Endothelial cell of umbilical vein (primary cell): ENCODE measurements around the gene ZFYVE28. TPM values are rescaled to one million over a fixed set of nuclear protein-coding genes. Genes with fewer than 3 reads are reported as not detected.

Experiments
- BruUV-seq: library from RNA; stranded (reverse); fragments of 400-500 nt; replicated peaks from 2 replicates; lab custom pipeline; 2021; lab: Mats Ljungman, UMichigan
- CTCF ChIA-PET: fragments of 300-600, 350-600 bp; sonication (Branson Sonifier 250); formaldehyde crosslinking; loops from one replicate; lab custom pipeline; 2021; ENCODE audit warnings: antibody characterized with exemption, inconsistent platforms; lab: Charles Lee
- POLR2A ChIA-PET: fragments of 300-600, 350-600 bp; sonication (Branson Sonifier 250); formaldehyde crosslinking; loops from one replicate; lab custom pipeline; 2021; ENCODE audit warnings: antibody characterized with exemption, inconsistent platforms; lab: Charles Lee
- DNase-seq: peaks from one replicate; pipeline ENCODE4 v3.0.0-alpha.2; 2011; ENCODE audit warnings: low read depth, low spot score
- FAIRE-seq: peaks from 2 replicates; lab custom pipeline; 2011; peaks lifted over from hg19 to GRCh38; lab: Jason Lieb, UNC
- H2AFZ ChIP-seq: 2 replicates; pipeline ENCODE4 v1.6.0; 2012; ENCODE audit warnings: low read depth, low read length, control low read depth, inconsistent platforms
- H3K27ac ChIP-seq: 2 replicates; pipeline ENCODE4 v1.5.1; 2011; ENCODE audit warnings: low read depth, mild to moderate bottlenecking, control low read depth, low read length, moderate library complexity; ENCODE audit not compliant: insufficient read depth
- H3K27me3 ChIP-seq, 2 experiments: 2 replicates each; pipeline versions ENCODE4 v1.6.0 to v1.6.1; 2011; ENCODE audit warnings: low read length in 2 of 2, mixed read lengths in 1 of 2; ENCODE audit not compliant: control insufficient read depth in 2 of 2, insufficient read depth in 2 of 2
- H3K36me3 ChIP-seq, 2 experiments: 2 replicates in 1 of 2; 3 replicates in 1 of 2; pipeline ENCODE4 v1.5.1; 2011; ENCODE audit warnings: low read length in 2 of 2, mild to moderate bottlenecking in 1 of 2, moderate library complexity in 1 of 2; ENCODE audit not compliant: control insufficient read depth in 2 of 2, insufficient read depth in 2 of 2; ENCODE audit errors: extremely low read depth in 1 of 2
- H3K4me1 ChIP-seq: 3 replicates; pipeline ENCODE4 v1.5.1; 2011; ENCODE audit warnings: mild to moderate bottlenecking, low read length; ENCODE audit not compliant: control insufficient read depth, insufficient read depth; ENCODE audit errors: extremely low read depth
- H3K4me2 ChIP-seq: 2 replicates; pipeline ENCODE4 v1.6.1; 2011; ENCODE audit warnings: low read length, control low read depth, mixed read lengths; ENCODE audit not compliant: insufficient read depth
- H3K4me3 ChIP-seq, 3 experiments: fragments of 200-600 bp in 1 of 3; sonication (generic), shearing (Covaris generic) in 1 of 3; replicated peaks in 1 of 3; 2 replicates each; pipeline ENCODE4 v1.5.1; 2011 to 2016; ENCODE audit warnings: control low read depth in 3 of 3, low read length in 3 of 3, mild to moderate bottlenecking in 2 of 3, inconsistent platforms in 1 of 3, low read depth in 1 of 3, moderate library complexity in 1 of 3; ENCODE audit not compliant: insufficient read depth in 1 of 3
- H3K79me2 ChIP-seq: 2 replicates; pipeline ENCODE4 v1.6.0; 2012; ENCODE audit warnings: low read length, inconsistent platforms; ENCODE audit not compliant: control insufficient read depth, insufficient read depth
- H3K9ac ChIP-seq: replicated peaks from 2 replicates; pipeline ENCODE3; 2011; ENCODE audit warnings: low read length, control low read depth; ENCODE audit not compliant: insufficient read depth; ENCODE audit errors: extremely low read depth
- H3K9me1 ChIP-seq: replicated peaks from 3 replicates; pipeline ENCODE4 v1.6.0; 2011; ENCODE audit warnings: mild to moderate bottlenecking, low read length; ENCODE audit not compliant: control insufficient read depth, insufficient read depth; ENCODE audit errors: extremely low read depth
- H3K9me3 ChIP-seq: replicated peaks from 2 replicates; pipeline ENCODE4 v1.5.1; 2012; ENCODE audit warnings: low read length, inconsistent platforms; ENCODE audit not compliant: control insufficient read depth, insufficient read depth
- H4K20me1 ChIP-seq: replicated peaks from 2 replicates; pipeline ENCODE3; 2011; ENCODE audit warnings: mild to moderate bottlenecking, low read length; ENCODE audit not compliant: control insufficient read depth, insufficient read depth; ENCODE audit errors: extremely low read depth
- EZH2 ChIP-seq: IDR thresholded peaks from 2 replicates; pipeline ENCODE4 v1.6.1; 2012; ENCODE audit warnings: borderline replicate concordance, low read depth, mild to moderate bottlenecking, moderate library complexity, low read length, inconsistent platforms; ENCODE audit not compliant: severe bottlenecking
- FOS ChIP-seq: IDR thresholded peaks from 2 replicates; pipeline ENCODE4 v1.6.1; 2011; ENCODE audit warnings: mild to moderate bottlenecking, low read length, moderate library complexity, borderline replicate concordance; ENCODE audit not compliant: insufficient read depth
- GATA2 ChIP-seq: IDR thresholded peaks from 2 replicates; pipeline ENCODE4 v1.7.0; 2011; ENCODE audit warnings: low read depth, mild to moderate bottlenecking, moderate library complexity, mixed read lengths, low read length; ENCODE audit not compliant: insufficient read length, insufficient read depth
- JUN ChIP-seq: IDR thresholded peaks from 2 replicates; pipeline ENCODE4 v1.6.1; 2011; ENCODE audit warnings: borderline replicate concordance, low read depth; ENCODE audit not compliant: insufficient read length, insufficient read depth
- MAX ChIP-seq: IDR thresholded peaks from 2 replicates; pipeline ENCODE4 v1.6.1; 2011; ENCODE audit not compliant: insufficient read depth, insufficient read length
- MYC ChIP-seq: IDR thresholded peaks from one replicate; pipeline ENCODE4 v1.6.1; 2011; ENCODE audit warnings: mild to moderate bottlenecking, low read depth, low read length
- POLR2A ChIP-seq: IDR thresholded peaks from 2 replicates; pipeline ENCODE4 v1.6.1; 2012; ENCODE audit warnings: low read depth, mild to moderate bottlenecking, control low read depth, low read length
- POLR2AphosphoS5 ChIP-seq: IDR thresholded peaks from 2 replicates; pipeline ENCODE4 v1.6.1; 2012; ENCODE audit warnings: low read depth, mild to moderate bottlenecking, control low read depth, low read length, moderate library complexity; ENCODE audit not compliant: insufficient read depth
- dilution Hi-C: fragments of 300-500 bp; cut with MboI; formaldehyde crosslinking; loops from one replicate; pipeline ENCODE4 v1.15.0; 2019; ENCODE audit warnings: low sequenced_read_pairs; ENCODE audit not compliant: extremely low pct_ligation_motif_present
- intact Hi-C: fragments of 100-400 bp; cut with micrococcal nuclease; formaldehyde crosslinking; loops from one replicate; pipeline ENCODE4 v1.10.0; 2022
- polyA plus RNA-seq, 4 experiments: library from polyadenylated mRNA; depleted of rRNA in 3 of 4; stranded (reverse) in 3 of 4; unstranded in 1 of 4; fragments of >200 nt; gene quantifications; 2 replicates each; pipeline versions ENCODE4 v1.2.1 to v1.2.3, GENCODE V29; 2011 to 2012; ENCODE audit warnings: missing spikeins in 1 of 4
- total RNA-seq: library from RNA; stranded (reverse); gene quantifications from 2 replicates; pipeline ENCODE4 v1.2.3, GENCODE V29; 2021
- TF ChIP-seq, protein P1 (sequence below), 2 donors: IDR thresholded peaks; 1 replicate in 1 of 2; 2 replicates in 1 of 2; pipeline ENCODE4 v1.5.1; 2011; ENCODE audit warnings: low read length in 2 of 2, mild to moderate bottlenecking in 2 of 2, moderate library complexity in 2 of 2, control low read depth in 1 of 2, inconsistent platforms in 1 of 2, low read depth in 1 of 2; ENCODE audit not compliant: insufficient read depth in 1 of 2; ENCODE audit errors: extremely low read depth in 1 of 2

The ZFYVE28 gene
- total and polyA plus RNA-seq, 2 donors (not counting 3 experiments of a cell fraction or from before 2014, with no cell fraction given) = 5.8 to 7.1 TPM

DNA sequence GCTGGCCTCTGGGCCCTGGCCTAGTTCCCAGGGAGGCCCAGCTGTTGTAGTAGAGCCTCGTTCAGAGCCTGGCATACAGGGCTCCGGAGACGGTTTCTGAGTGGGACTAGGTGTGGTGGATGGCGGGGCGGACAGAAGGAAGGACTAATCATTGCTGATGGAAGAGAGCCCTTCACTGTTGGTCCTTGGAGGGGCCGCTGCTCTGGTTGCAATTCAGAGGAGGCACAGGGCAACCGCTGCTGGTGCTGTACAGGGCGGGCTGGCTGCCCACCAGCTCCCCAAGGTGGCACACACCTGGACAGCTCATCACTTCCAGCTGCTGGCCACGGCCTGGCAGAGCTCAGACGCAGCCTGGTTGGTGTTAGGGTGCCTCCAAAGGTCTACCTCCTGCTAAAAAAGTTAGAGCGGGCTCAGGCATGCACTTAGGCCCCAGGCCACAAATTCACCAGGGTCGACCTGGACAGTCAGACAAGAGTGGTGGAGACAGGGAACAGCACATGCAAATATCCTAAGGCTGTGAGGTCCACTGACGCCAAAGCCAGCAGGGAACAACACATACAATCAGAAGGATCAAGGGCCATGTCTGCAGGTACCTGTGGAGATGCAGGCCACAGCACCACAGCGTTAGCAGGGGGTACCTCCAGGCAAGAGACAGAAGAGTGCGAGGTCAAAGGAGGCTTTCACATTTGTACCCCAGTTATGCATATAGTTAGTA, 43.0 kb upstream of the ZFYVE28 start:
- no peak overlapping the region for H2AFZ ChIP-seq
- no peaks in the 10 kb centered on the region for H4K20me1 ChIP-seq
- no peaks in the 10 kb centered on the region for H3K9me3 ChIP-seq
- dilution Hi-C loops = no loop called here
- no TSS peak for BruUV-seq
- no peaks in the 10 kb centered on the region for H3K9me1 ChIP-seq
- FAIRE-seq (no peak), DNase-seq (no peak)
- intact Hi-C loops = no loop called here
- no peak overlapping the region for H3K27ac ChIP-seq
- H3K9ac ChIP-seq = no peak overlapping the region
- H3K4me2 ChIP-seq = no peak overlapping the region
- ChIA-PET POLR2A (no interaction called here), CTCF (interaction anchor here (1.0 to 1.5 kb wide), 5 partner anchors 20 to 241 kb away, joined by 3 to 22 read pairs (median 3); no protein-coding TSS in a partner anchor)
- H3K4me1 ChIP-seq = peaks cover 7% of the 10 kb centered on the region
- no peaks in the 10 kb centered on the region for H3K27me3 ChIP-seq
- no peak for TF ChIP-seq MYC
- no peak for TF ChIP-seq POLR2AphosphoS5
- no peak for TF ChIP-seq FOS
- no peak for TF ChIP-seq POLR2A
- TF ChIP-seq, protein P1, sequence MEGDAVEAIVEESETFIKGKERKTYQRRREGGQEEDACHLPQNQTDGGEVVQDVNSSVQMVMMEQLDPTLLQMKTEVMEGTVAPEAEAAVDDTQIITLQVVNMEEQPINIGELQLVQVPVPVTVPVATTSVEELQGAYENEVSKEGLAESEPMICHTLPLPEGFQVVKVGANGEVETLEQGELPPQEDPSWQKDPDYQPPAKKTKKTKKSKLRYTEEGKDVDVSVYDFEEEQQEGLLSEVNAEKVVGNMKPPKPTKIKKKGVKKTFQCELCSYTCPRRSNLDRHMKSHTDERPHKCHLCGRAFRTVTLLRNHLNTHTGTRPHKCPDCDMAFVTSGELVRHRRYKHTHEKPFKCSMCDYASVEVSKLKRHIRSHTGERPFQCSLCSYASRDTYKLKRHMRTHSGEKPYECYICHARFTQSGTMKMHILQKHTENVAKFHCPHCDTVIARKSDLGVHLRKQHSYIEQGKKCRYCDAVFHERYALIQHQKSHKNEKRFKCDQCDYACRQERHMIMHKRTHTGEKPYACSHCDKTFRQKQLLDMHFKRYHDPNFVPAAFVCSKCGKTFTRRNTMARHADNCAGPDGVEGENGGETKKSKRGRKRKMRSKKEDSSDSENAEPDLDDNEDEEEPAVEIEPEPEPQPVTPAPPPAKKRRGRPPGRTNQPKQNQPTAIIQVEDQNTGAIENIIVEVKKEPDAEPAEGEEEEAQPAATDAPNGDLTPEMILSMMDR (IDR thresholded peaks at IDR 0.05; ENCODE audit: extremely low read depth in 1 of 2, insufficient read depth in 1 of 2, low read depth in 1 of 2, low read length in 2 of 2) = no peak
- TF ChIP-seq JUN = no peak
- no peak for TF ChIP-seq MAX
- TF ChIP-seq GATA2 = no peak
- no peak for TF ChIP-seq EZH2
- no peaks in the 10 kb centered on the region for H3K36me3 ChIP-seq
- no peak overlapping the region for H3K4me3 ChIP-seq
- H3K79me2 ChIP-seq = no peaks in the 10 kb centered on the region
